Measurements from ENCODE around the gene ZNF608.

Gene ZNF608

DNA sequence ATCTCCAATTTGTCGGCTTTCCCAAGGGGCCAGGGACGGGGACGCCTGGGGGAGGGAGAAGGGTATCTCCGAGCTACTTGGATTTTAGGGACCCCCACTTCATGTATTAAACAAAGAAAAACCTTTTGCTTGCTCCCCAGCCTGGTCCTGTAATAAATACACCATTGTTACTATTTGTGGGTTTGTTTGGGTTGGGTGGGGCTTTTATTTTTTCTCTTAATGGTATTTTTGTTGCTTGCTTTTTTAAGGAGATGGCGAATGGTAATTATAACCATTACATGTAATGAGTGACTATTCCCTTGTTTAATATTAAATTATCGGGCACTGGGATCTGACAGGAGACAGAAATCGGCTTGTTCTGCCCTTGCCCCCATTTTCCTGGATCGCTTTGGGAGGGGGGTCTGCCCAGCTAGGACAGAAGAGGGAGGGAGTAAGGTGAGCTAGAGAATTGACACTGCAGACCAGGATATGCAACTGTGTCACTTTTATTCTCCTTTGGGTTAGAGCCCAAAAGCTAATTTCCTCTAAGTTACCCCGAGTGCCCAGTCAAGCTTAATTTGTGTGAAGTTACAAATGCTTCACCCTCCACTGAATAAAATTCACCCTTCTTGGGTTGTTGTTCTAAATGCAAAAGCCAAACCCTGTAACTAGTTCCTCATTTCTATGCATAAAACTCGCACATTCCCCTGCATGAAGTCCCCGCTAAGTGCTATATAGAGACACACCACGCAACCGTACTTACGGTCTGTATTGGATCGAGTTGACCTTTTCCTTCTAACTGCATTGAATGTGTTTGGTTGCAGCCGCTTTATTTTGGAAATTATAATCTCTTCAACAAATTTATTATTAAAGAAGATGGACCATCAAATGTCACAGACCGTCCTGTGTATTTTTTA, 1.6 kb upstream of the ZNF608 start:
- DNase-seq (ENCODE audit: low spot score) (no peak), ATAC-seq (ENCODE audit: low read depth) (peak; percentile 54)
- Histone ChIP-seq H3K9me3 (ENCODE audit: severe bottlenecking) (no peaks in the 10 kb centered on the region), H3K27ac (ENCODE audit: poor library complexity, severe bottlenecking) (peak overlapping the region; percentile 41), H3K4me3 (ENCODE audit: severe bottlenecking) (peak overlapping the region; percentile 36), H3K4me1 (ENCODE audit: insufficient read depth, poor library complexity, severe bottlenecking) (peaks cover 21% of the 10 kb centered on the region), H3K27me3 (ENCODE audit: insufficient read depth, poor library complexity, severe bottlenecking) (peaks cover 9% of the 10 kb centered on the region), H3K36me3 (ENCODE audit: low read depth) (no peaks in the 10 kb centered on the region)
- TF ChIP-seq, protein P1, sequence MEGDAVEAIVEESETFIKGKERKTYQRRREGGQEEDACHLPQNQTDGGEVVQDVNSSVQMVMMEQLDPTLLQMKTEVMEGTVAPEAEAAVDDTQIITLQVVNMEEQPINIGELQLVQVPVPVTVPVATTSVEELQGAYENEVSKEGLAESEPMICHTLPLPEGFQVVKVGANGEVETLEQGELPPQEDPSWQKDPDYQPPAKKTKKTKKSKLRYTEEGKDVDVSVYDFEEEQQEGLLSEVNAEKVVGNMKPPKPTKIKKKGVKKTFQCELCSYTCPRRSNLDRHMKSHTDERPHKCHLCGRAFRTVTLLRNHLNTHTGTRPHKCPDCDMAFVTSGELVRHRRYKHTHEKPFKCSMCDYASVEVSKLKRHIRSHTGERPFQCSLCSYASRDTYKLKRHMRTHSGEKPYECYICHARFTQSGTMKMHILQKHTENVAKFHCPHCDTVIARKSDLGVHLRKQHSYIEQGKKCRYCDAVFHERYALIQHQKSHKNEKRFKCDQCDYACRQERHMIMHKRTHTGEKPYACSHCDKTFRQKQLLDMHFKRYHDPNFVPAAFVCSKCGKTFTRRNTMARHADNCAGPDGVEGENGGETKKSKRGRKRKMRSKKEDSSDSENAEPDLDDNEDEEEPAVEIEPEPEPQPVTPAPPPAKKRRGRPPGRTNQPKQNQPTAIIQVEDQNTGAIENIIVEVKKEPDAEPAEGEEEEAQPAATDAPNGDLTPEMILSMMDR (IDR thresholded peaks at IDR 0.05; ENCODE audit: poor library complexity, severe bottlenecking) = no peak

DNA sequence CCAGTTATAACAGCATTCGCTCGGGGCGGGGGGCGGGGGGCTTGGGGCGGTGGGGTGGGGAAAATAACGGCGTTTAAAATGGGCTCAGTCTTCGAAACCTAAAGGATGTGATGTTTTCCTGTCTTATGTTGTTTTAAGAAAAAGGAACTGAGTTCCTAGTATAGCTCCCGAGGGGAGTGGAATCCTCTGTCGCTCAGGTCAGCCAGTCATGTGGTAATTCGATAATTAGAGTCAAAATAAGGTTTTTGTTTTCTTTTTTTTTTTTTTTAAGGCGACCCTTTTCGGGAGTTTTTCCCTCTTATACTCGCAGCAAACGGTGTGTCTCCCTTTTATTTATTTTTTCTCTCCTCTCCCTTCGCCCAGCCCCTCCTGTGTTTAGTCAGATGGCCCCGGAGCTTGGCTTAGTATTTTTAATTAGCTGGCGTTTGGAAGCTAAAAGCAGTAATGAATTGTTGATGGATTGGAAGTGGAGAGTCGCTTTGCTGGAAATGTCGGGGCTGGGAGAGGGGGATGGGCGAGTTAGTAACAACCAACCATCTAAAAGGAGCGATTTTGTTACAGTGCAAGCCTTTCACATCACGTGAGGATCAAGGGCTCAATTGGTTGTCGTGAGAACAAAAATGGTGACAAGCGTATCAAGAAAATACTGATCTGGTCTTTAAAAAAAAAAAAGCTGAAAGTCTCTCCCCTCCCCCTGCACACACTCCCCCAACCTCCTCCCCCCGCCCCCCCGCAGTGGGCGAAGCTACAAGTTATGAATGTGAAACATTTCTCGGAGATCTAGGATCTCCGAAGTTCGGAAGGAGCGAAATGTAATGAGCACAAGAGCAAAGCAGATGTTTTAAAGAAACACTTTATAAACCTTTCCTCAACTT, 714 bp upstream of the ZNF608 start:
- no peaks in the 10 kb centered on the region for H3K9me3 ChIP-seq (ENCODE audit: severe bottlenecking)
- peaks cover 30% of the 10 kb centered on the region for H3K4me1 ChIP-seq (ENCODE audit: insufficient read depth, poor library complexity, severe bottlenecking)
- ATAC-seq (ENCODE audit: low read depth) (no peak), DNase-seq (ENCODE audit: low spot score) (no peak)
- TF ChIP-seq, protein P1 (IDR thresholded peaks at IDR 0.05; ENCODE audit: poor library complexity, severe bottlenecking) = no peak
- H3K36me3 ChIP-seq (ENCODE audit: low read depth) = no peaks in the 10 kb centered on the region
- H3K4me3 ChIP-seq (ENCODE audit: severe bottlenecking) = peak overlapping the region; percentile 36
- peaks cover 9% of the 10 kb centered on the region for H3K27me3 ChIP-seq (ENCODE audit: insufficient read depth, poor library complexity, severe bottlenecking)
- H3K27ac ChIP-seq (ENCODE audit: poor library complexity, severe bottlenecking) = peak overlapping the region; percentile 41

DNA sequence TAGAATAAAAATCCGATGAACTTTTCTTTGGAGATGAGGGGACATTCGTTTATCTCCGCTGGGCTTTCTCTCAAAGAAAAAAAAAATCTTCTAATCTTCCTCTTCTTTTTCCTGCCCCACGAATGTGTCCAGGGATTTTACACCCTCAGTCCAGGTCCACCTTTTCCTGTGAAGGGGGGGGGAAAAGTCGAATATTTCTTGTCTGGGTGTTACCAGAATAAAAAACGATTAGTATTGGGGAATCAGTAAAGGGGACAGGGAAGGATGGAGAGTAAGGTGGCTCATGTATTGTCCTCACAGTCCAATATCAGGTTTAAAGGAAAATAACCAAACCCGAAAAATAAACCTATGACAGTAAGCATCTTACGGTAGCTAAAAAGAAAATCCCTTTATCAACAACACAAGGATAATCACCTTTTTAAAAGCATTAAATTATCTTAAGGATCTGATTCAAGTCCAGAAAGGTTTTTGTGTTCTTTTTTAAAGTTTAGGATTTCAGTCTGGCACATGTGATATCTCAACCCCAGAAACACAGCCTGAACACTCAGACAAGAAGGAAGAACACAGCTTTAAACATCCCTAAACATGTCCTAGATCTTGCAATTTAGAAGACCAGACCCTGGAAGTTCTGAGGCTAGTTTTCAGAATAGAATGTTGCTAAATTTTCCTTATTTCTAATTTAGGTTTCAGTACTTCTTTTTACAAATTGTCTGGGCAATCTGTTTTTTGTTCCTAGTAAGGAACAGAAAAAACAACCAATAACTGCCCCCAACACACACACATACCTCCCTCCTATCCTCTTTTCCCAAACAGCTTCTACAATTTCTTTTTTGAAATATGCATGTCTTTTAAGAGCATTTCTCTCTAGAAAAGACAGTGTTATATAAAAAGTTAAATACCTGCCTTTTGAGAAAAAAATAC, 1.2 kb downstream of the ZNF608 start:
- DNase-seq (ENCODE audit: low spot score) (no peak), ATAC-seq (ENCODE audit: low read depth) (no peak)
- TF ChIP-seq, protein P1 (IDR thresholded peaks at IDR 0.05; ENCODE audit: poor library complexity, severe bottlenecking) = no peak
- Histone ChIP-seq H3K36me3 (ENCODE audit: low read depth) (no peaks in the 10 kb centered on the region), H3K27me3 (ENCODE audit: insufficient read depth, poor library complexity, severe bottlenecking) (peaks cover 9% of the 10 kb centered on the region), H3K9me3 (ENCODE audit: severe bottlenecking) (no peaks in the 10 kb centered on the region), H3K4me1 (ENCODE audit: insufficient read depth, poor library complexity, severe bottlenecking) (peaks cover 47% of the 10 kb centered on the region), H3K4me3 (ENCODE audit: severe bottlenecking) (no peak overlapping the region), H3K27ac (ENCODE audit: poor library complexity, severe bottlenecking) (no peak overlapping the region)

DNA sequence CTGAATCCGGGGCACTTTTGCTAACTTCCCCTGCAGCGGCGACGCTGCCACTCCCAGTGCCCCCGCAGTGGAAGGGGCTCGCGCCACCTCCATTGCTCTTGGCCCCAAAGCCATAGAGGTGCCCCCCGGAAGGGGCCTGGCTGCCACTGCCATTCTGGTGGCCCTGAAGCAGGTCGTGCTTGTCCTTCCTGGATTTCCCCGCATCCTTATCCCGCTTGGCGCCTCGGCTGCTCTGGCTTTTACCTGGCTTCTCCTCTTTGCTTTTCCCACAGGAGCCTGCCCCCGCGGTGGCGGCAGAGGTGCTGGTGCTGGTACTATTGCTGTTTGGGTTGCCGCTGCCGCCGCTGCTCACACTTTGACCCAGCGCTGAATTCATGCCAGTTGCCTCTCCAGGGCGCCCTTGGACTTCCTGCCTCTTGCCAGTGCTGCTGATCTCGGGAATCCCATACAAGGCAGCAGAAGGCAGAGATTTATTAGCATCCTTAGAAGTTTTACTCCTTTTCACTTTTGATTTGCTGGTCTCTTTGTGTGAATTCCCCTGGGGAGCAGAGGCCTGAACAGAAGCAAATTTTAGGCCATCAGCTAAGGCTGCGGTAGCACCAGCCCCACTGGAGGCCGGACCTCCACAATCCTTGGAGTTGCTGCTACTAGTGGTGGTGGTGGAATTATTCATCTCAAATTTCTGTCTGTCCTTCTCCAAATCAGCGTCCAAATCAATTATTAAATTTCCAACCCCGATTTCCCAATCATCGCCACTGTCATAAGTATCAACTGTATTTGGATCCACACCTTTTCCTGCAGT, 2.1 kb downstream of the ZNF608 start:
- no peak overlapping the region for H3K27ac ChIP-seq (ENCODE audit: poor library complexity, severe bottlenecking)
- TF ChIP-seq, protein P1 (IDR thresholded peaks at IDR 0.05; ENCODE audit: poor library complexity, severe bottlenecking) = no peak
- peaks cover 47% of the 10 kb centered on the region for H3K4me1 ChIP-seq (ENCODE audit: insufficient read depth, poor library complexity, severe bottlenecking)
- H3K9me3 ChIP-seq (ENCODE audit: severe bottlenecking) = no peaks in the 10 kb centered on the region
- no peak for DNase-seq (ENCODE audit: low spot score)
- ATAC-seq (ENCODE audit: low read depth) = no peak
- H3K4me3 ChIP-seq (ENCODE audit: severe bottlenecking) = no peak overlapping the region
- H3K36me3 ChIP-seq (ENCODE audit: low read depth) = no peaks in the 10 kb centered on the region
- peaks cover 9% of the 10 kb centered on the region for H3K27me3 ChIP-seq (ENCODE audit: insufficient read depth, poor library complexity, severe bottlenecking)

Measured in RWPE2 (cell line).